ENCODE measurements around the gene ZNF181.

ZNF181 gene

DNA sequence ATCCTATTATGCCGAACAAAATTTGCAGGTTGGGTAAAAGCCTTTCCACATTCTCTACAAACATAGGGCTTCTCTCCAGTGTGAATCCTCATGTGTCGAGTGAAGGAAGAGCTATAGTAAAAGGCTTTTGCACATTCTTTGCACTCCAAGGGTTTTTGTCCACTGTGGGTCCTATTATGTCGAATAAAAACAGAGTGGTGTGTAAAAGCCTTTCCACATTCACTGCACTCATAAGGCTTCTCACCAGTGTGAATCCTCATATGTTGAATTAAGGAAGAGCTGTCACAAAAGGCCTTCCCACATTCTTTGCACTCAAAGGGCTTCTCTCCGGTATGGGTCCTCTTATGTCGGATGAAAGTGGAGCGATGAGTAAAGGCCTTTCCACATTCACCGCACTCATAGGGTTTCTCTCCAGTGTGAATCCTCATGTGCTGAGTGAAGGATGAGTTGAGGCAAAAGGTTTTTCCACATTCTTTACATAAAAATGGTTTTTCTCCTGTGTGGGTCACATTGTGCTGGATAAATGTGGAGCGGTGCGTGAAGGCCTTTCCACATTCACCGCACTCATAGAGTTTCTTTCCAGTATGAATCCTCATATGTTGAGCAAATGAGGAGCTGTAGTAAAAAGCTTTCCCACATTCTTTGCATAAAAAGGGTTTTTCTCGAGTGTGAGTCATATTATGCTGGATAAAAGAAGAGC, 25.3 kb downstream of the ZNF181 start:
- DNase-seq: no peak

DNA sequence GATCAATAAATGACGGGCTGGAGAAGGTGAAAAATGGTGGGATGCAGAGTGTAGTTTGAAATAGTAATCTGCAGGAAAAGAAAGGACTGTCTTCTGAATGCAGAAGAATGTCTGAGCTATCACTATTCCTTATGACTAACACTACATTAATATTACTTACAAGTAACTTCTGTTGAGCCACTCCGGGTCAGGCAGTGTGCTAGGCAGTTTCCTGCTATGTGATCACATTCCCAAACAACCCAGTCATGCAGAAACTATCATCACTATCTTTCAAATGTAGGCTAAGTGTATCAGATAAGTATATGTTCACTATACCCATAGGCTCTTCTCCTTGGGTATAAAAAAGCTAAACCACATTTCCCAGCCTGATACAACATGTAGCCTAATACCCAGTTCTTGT, 32.3 kb downstream of the ZNF181 start:
- no peak for DNase-seq

DNA sequence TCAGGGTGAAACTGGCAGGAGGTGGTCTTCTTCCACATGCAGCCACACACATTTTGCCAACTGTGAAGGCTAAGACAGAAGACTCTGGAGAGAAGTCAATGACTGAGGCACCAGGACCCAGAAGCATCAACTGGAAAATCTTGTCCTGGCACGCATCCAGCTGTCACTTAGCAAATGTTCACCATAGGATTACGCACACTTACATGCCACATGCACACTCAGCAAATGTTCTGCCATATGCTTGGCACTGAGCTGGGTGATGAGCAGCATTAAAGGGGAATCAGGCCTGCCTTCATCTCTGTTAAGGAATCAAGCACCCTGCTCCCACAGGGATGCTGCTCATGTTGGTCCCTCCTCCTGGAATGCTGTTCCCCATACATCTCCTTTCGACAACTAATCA, 33.9 kb downstream of the ZNF181 start:
- no peak for DNase-seq

DNA sequence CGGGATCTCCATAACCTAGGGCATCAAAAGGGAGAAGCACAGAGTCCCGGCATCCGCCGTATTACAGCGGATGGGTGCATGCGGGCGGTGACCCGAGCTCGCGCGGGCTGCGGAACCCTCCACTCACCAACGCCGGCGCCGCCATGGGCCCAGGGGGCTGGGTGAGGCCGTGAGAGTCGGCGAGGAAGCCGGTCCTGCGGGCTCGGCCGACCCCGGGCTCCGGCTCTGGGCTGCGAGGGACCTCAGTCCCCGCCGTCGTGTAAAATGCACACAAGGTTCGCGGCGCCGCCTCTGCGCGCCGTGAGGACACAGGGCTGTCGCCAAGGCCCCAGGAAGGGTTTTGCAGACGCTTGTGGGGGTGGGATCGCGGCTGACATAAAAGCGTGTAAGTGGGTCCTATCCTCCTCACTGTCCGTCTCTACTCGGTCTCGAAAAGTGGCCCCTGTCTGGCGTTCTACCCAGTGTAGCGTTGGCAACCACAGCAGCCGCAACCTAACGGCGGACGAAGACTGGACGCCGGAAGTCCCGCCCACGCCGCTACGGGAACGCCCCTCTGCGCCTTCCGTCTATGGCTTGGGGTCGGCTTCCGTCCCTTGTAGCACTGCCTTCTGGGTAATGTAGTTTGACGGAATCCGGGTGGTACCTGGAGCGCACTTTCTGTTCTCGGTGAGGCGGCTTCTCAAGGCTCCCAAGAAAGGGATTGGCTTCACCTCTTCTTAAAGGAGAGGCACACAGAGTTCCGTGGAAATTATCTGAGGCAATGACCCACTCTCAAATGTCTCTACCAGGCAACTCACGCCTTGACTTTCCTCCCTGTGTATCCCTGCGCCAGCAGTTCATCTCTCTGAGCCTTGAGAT, 38.9 kb downstream of the ZNF181 start, which contains the start of gene ZNF599:
ZNF599 (minus strand) TSS at position 519 of the 858 bp plus-strand sequence; CDS start at position 145, 374 bp downstream.
- peak; percentile 87 for DNase-seq

DNA sequence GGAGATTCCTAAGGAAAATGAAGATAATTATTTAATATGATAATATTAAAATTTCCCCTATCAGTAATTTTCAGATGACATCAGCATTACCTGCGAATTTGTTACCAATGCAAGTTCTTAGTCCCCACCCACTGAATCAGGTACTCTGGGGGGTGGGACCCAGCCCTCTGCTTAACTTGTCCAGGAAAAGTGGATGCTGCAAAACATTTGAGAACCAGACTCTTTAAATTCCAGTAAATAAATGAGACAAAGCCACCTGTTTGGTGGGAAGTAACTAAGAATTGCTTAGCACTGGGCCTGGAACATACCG, 39.5 kb downstream of the ZNF181 start:
- DNase-seq: no peak

DNA sequence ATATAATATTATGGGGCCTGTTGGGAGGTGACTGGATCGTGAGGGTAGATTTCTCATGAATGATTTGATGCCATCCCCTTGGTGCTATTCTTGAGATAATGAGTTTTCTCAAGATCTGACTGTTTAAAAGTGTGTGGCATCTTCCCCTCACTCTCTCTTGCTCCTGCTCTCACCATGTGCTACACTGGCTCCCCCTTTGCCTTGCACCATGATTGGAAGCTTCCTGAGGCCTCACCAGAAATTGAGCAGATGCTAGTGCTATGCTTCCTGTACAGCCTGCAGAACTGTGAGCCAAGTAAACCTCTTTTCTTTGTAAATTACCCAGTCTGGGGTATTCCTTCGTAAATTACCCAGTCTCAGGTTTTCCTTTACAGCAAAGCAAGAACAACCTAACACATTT, 40.8 kb downstream of the ZNF181 start:
- no peak for DNase-seq

DNA sequence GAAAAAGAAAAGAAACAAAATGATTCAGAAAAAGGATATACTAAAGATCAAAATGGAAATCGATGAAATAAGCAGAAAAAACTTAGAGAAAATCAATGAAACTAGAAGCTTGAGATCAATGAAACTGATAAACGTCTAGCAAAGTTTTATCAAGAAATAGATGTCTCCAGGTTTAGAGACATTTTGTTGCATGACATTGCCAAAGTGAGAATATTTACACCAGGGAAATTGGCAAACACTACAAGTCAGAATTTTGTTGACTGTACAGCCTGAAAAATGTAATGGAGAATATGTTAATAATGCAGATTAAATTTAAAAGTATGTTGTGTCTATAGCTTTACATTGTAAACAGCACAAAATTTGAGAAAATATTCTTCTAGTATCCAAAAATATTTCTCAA, 44.3 kb downstream of the ZNF181 start:
- no peak for DNase-seq

DNA sequence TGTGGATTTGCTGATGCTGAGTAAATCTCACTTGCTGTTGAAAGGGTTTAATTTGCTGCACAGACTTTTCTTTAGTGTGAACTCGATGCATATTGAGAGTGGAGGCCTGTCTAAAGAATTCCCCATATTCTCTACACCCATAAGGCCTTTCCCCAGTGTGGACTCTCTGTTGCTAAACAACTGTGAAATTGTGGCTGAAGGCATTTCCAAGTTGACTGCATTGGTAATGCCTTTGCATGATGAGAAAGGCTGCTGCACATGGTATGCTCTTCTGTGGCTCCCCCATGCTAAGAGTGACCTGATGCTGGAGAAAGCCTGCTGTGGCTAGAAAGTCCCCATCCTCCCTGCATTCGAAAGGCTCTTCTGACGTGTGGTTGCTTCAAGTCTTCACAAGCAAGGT, 45.6 kb downstream of the ZNF181 start:
- no peak for DNase-seq

DNA sequence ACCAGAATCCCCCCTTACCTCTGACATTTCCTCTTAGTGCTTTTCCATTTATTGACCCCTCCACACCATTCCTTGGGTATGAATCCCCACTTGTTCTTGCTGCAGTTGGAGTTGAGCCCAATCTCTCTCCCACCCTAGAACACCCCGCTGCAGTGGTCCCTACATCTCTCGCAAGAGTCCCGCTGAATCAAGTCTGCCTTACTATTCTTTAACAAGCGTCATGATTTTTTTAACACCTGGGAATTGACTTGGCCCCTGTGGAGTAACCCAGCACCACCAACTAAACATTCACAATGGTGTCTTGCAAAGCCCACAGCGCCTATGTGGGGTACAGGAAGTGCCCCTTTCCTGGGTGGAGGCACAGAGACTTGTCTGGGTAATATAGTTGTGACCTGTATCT, 52.2 kb downstream of the ZNF181 start:
- no peak for DNase-seq

DNA sequence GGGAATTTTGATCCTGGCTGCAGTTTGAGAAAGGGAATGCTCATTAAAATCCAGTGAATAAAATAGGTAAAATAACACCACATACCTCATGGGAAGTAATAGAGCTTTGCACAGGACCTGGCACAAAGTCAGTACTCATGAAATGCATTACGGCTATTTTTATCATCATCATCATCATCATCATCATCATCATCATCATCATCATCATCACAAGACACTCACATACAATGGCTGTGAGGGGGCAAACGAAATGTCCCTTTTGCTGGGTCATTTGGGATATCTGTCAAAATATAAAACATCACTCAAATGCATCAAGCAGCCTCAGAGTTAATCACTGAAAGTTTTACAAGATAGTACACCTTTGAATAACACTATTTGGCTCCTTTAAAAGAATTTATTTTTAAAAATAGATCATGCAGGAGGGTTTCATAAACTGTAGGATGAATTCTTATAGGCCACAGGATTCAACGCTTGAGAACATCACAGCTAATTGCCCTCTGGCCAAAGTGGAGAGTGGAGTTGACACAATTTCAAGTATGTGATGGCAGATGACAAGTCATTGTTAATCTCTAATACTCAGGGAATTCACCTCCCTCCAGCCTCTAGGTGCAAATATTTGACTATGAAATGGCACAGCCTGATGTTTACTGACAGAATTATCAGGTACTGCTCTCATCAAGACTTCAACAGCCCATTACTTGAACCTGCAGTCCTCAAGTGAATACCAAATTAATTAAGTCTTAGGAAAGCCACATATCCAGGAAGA, 53.2 kb downstream of the ZNF181 start:
- DNase-seq: no peak

DNA sequence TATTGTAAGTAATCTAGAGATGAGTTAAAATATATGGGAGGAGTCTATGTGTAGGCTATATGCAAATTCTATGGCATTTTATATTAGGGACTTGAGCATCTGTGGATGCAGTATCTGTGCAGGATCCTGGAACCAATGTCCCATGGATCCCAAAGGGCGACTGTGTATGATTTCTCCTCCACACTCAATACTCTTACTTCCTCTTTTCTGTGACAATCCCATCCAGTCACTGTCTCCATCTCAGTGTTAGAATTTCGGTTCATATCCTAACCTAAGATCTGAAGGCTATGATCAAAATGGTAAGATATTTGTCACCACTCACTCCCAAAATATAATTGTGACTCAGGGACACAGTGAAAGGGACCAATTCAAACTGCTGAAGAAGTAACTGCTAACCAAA, 54.0 kb downstream of the ZNF181 start:
- no peak for DNase-seq

DNA sequence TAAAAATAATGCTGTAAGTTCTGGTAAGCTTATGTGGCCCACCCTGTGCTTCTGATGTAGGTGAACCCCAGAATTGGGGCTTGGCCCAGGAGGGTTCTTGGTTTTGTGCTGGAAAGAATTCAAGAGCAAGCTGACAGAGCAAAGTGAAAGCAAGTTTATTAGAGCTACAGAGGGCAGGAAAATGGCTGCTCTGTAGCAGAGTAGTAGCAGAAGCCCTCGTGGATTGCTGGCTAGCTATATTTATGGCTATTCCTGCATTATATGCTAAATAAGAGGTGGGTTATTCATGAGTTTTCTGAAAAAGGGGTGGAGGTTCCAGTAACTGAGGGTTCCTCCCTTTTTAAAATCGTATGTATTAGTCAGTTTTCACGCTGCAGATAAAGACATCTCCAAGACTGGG, 59.5 kb downstream of the ZNF181 start:
- no peak for DNase-seq

DNA sequence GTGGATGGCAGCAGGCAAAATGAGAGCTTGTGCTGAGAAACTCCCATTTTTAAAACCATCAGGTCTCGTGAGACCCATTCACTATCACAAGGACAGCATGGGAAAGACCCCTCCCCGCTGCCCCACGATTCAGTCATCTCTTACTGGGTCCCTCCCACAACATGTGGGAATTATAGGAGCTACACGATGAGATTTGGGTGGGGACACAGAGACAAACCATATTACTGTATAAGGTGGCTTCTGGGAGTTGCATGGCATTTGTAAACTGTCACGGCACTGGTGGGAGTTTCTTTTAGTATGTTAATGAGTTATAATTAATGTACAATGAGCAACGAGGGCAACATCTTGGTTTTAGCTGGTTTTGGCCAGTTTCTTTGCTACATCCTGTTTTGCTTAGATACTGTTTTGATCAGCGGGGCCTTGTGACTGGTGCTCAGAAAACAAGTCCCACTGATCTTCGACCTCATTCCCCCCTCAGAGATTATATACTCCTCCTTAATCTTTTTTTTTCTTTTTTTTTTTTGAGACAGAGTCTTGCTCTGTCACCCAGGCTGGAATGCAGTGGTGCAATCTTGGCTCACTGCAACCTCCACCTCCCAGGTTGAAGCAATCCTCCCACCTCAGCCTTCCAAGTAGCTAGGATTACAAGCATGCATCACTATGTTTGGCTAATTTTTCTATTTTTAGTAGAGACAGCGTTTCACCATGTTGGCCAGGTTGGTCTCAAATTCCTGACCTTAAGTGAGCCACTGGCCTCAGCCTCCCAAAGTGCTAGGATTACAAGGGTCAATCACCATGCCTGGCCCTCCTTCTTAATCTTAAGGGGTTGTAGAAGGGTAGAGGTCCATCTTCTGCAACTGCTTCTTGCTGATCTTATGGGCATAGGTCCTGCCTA, 60.3 kb downstream of the ZNF181 start:
- DNase-seq: no peak

Data from stimulated activated naive CD4-positive, alpha-beta T cell treated with Interleukin-2 at 50 U/mL for 16 hours (primary cell).